Nephron progenitor cell (in vitro differentiated cells): ENCODE data around the gene TNN.
"Not testable (repeated sequence)": the region's sequence is repeated elsewhere in the genome, so short reads cannot be mapped to it uniquely, and the experiment has no call there.

Experiments used
- DNase-seq: peaks from one replicate; pipeline ENCODE4 v3.0.0; 2021
- H3K27ac Mint-ChIP-seq: 2 replicates; pipeline ENCODE4 v1.8.0; 2021; ENCODE audit warnings: mild to moderate bottlenecking, moderate library complexity, mixed read lengths
- H3K27me3 Mint-ChIP-seq: 2 replicates; pipeline ENCODE4 v1.8.0; 2021; ENCODE audit warnings: mild to moderate bottlenecking, low read depth, mixed read lengths; ENCODE audit not compliant: poor library complexity
- H3K36me3 Mint-ChIP-seq: 2 replicates; pipeline ENCODE4 v1.8.0; 2021; ENCODE audit warnings: low read depth, mixed read lengths
- H3K4me1 Mint-ChIP-seq: 2 replicates; pipeline ENCODE4 v1.8.0; 2021; ENCODE audit warnings: mixed read lengths
- H3K4me3 Mint-ChIP-seq: 2 replicates; pipeline ENCODE4 v1.8.0; 2021; ENCODE audit warnings: mild to moderate bottlenecking, moderate library complexity, mixed read lengths
- H3K9me3 Mint-ChIP-seq: 2 replicates; pipeline ENCODE4 v1.8.0; 2021; ENCODE audit warnings: mild to moderate bottlenecking, moderate library complexity, mixed read lengths
- TF ChIP-seq, protein P1 (sequence below): fragments of 200-600 bp; sonication (generic); IDR thresholded peaks from 2 replicates; pipeline ENCODE4 v1.5.0; 2021; ENCODE audit warnings: antibody characterized with exemption

Gene TNN

DNA sequence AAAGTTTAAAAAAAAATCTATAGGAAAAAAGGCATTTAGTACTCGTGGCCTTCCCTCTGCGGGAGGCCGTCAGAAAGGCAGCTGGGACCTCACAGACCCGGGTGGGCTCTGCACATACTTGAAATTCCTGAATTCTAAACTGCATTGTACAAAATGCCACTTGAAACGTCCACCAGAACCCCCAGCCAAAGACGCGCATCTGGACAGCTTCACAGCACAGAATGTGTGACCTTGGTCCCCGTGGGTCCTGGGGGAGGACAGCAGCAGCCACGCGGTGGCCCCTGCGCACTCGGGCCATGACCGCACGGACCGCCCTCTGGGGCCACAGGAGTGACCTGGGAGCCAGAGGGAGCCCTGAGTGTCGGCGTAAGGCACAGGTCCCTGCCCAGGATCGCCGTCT is 23.8 kb upstream of the TNN start:
- TF ChIP-seq, protein P1, sequence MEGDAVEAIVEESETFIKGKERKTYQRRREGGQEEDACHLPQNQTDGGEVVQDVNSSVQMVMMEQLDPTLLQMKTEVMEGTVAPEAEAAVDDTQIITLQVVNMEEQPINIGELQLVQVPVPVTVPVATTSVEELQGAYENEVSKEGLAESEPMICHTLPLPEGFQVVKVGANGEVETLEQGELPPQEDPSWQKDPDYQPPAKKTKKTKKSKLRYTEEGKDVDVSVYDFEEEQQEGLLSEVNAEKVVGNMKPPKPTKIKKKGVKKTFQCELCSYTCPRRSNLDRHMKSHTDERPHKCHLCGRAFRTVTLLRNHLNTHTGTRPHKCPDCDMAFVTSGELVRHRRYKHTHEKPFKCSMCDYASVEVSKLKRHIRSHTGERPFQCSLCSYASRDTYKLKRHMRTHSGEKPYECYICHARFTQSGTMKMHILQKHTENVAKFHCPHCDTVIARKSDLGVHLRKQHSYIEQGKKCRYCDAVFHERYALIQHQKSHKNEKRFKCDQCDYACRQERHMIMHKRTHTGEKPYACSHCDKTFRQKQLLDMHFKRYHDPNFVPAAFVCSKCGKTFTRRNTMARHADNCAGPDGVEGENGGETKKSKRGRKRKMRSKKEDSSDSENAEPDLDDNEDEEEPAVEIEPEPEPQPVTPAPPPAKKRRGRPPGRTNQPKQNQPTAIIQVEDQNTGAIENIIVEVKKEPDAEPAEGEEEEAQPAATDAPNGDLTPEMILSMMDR, result no peak
- Mint-ChIP-seq H3K9me3 (peaks cover 29% of the 10 kb centered on the region), H3K36me3 (peaks cover 5% of the 10 kb centered on the region), H3K4me3 (no peak overlapping the region), H3K27ac (no peak overlapping the region), H3K27me3 (peaks cover 15% of the 10 kb centered on the region), H3K4me1 (no peaks in the 10 kb centered on the region)
- no peak for DNase-seq

DNA sequence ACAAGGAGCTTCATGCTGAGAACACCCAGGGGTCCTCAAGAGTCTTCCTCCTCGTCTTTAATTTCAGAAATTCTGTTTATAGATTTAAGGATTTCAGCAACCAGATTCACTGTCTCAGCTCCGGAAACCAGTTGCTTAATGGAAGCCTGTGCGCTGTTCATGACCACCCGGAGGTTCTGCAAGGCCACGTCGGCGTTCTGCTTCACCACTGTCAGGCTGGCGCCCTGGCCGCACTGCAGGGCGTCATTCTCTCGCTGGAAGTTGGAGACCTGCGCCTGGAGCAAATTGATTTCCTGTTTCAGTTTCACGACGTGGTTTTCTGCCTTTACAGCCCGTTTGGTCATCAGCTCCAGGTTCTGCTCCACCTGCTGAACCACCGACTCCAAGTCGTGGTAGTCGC is 23.0 kb upstream of the TNN start:
- Mint-ChIP-seq H3K9me3 (peaks cover 29% of the 10 kb centered on the region), H3K27me3 (peaks cover 20% of the 10 kb centered on the region)
- not testable (repeated sequence) for H3K4me3 Mint-ChIP-seq

DNA sequence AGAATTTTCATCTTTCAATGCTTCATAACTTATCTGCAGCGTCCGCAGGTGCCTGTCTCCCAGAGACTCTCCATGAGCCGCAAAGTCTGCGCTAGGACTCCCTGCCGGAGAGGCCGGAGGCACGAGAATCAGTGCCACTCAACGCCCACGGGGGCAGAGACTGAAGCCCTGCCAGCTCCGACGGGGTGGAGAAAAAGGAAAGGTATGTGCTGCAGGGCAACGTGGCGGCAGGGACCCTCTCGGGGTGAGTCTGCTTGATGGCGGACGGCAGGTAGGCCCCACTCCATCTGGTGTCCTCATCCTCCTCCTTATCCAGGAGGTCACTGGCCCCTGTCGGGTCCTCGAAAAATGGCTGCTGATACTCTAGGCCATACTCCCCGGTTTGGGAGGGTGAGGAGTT is 22.5 kb upstream of the TNN start:
- peaks cover 19% of the 10 kb centered on the region for H3K27me3 Mint-ChIP-seq
- no peak overlapping the region for H3K4me3 Mint-ChIP-seq
- TF ChIP-seq, protein P1, result no peak
- no peaks in the 10 kb centered on the region for H3K4me1 Mint-ChIP-seq
- H3K36me3 Mint-ChIP-seq, result peaks cover 5% of the 10 kb centered on the region
- no peak overlapping the region for H3K27ac Mint-ChIP-seq
- peaks cover 29% of the 10 kb centered on the region for H3K9me3 Mint-ChIP-seq
- DNase-seq, result no peak

More for the DNA sequence above, 23.0 kb upstream of the TNN start:
- not testable (repeated sequence) for H3K36me3 Mint-ChIP-seq, DNase-seq, H3K27ac Mint-ChIP-seq, H3K4me1 Mint-ChIP-seq

DNA sequence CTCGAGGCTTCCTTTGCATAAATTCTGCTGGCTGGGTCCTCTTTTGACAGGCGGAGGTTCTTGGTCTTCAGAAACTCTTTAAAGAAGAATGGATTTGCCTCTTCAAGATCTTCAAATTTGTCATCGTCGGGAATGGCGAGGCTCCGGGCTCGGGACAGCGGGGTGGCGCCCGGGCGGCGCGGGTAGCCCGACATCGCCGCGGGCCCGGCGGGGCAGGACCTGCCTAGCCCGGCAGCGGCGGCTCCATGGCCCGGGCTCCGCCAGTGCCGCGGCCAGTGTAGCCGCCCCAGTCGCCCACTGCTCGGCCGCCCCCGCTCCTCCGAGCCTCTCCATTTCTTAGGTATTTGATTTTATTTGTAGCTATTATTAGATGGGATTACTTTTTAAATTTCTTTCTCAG is 22.1 kb upstream of the TNN start:
- peaks cover 29% of the 10 kb centered on the region for H3K9me3 Mint-ChIP-seq
- H3K4me3 Mint-ChIP-seq, result no peak overlapping the region
- H3K4me1 Mint-ChIP-seq, result no peaks in the 10 kb centered on the region
- TF ChIP-seq, protein P1, result no peak
- H3K27me3 Mint-ChIP-seq, result peaks cover 18% of the 10 kb centered on the region
- no peak overlapping the region for H3K27ac Mint-ChIP-seq
- H3K36me3 Mint-ChIP-seq, result peaks cover 5% of the 10 kb centered on the region
- DNase-seq, result no peak

DNA sequence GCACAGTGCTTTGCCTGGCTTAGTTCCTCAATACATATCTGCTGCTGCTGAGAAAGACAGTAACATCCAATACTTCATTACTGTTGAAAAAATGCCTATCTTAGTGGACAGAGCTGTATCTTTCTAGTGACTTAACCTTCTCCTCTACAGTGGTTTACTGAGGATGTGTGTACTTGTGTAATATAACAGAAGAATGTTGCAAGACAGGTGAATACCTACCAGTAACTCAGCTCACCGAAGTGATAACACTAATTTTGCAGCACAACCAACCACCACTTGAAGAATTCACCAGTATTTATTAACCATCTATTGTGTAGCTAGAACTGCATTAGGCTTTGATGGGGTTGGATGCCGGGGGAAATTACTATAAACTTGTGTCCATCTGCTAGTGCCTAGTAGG is 16.6 kb upstream of the TNN start:
- Mint-ChIP-seq H3K4me1 (peaks cover 5% of the 10 kb centered on the region), H3K9me3 (peaks cover 8% of the 10 kb centered on the region), H3K4me3 (no peak overlapping the region), H3K27me3 (peaks cover 17% of the 10 kb centered on the region), H3K27ac (no peak overlapping the region), H3K36me3 (no peaks in the 10 kb centered on the region)
- no peak for DNase-seq
- TF ChIP-seq, protein P1, result no peak

DNA sequence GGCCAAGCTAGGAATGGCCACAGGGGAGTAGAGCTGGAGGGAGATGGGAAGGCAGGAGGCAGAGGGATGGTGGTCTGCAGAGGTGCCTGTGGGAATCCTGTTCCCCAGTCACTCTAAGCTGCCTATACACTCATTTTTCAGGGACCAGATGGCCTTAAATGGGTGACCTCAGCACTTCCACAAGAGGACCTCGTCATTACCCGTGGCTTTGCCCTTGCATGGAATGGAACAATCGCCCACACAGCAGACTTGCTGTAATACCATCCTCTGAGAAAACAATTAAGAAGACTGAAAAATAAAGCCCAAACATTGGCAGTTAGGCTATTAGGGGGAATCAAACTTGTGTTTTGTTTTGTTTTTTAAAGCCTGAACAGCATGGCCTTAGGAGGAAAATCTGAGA is 12.9 kb upstream of the TNN start:
- Mint-ChIP-seq H3K9me3 (peaks cover 4% of the 10 kb centered on the region), H3K4me1 (peaks cover 5% of the 10 kb centered on the region)
- TF ChIP-seq, protein P1, result no peak

More for the DNA sequence above, 12.9 kb upstream of the TNN start:
- Mint-ChIP-seq H3K27me3 (peaks cover 6% of the 10 kb centered on the region), H3K36me3 (no peaks in the 10 kb centered on the region), H3K4me3 (no peak overlapping the region), H3K27ac (no peak overlapping the region)
- DNase-seq, result no peak
